Muscle layer of duodenum (tissue), 2 donors: Measurements from ENCODE around the gene CEACAM6.
"Not testable (repeated sequence)": the region's sequence is repeated elsewhere in the genome, so short reads cannot be mapped to it uniquely, and the experiment has no call there.

Experiments used
- H3K27ac ChIP-seq: one replicate; pipeline ENCODE4 v1.7.0; 2013; ENCODE audit warnings: mild to moderate bottlenecking, low read length
- H3K27me3 ChIP-seq: one replicate; pipeline ENCODE4 v1.7.0; 2013; ENCODE audit warnings: low read depth, mild to moderate bottlenecking, control low read depth, low read length
- H3K36me3 ChIP-seq, 2 donors: one replicate each; pipeline ENCODE4 v1.7.0; 2013; ENCODE audit warnings: low read length in 2 of 2, control low read depth in 1 of 2, mild to moderate bottlenecking in 1 of 2; ENCODE audit not compliant: insufficient read depth in 2 of 2, control insufficient read depth in 1 of 2
- H3K4me1 ChIP-seq, 2 donors: one replicate each; pipeline ENCODE4 v1.7.0; 2013; ENCODE audit warnings: low read length in 2 of 2, mild to moderate bottlenecking in 2 of 2, control low read depth in 1 of 2, moderate library complexity in 1 of 2; ENCODE audit not compliant: insufficient read depth in 2 of 2, control insufficient read depth in 1 of 2
- H3K4me3 ChIP-seq, 2 donors: one replicate each; pipeline ENCODE4 v1.7.0; 2013; ENCODE audit warnings: low read length in 2 of 2, low read depth in 1 of 2, mild to moderate bottlenecking in 1 of 2
- H3K9me3 ChIP-seq, 2 donors: one replicate each; pipeline ENCODE4 v1.7.0; 2013; ENCODE audit warnings: low read length in 2 of 2, control low read depth in 1 of 2, mild to moderate bottlenecking in 1 of 2; ENCODE audit not compliant: control insufficient read depth in 1 of 2
- donor health status: healthy.

CEACAM6 gene

GRCh38 chr19:41750248-41751134, 4.8 kb upstream of the CEACAM6 start:
- H3K36me3 ChIP-seq, H3K4me3 ChIP-seq, H3K9me3 ChIP-seq, H3K27me3 ChIP-seq, H3K27ac ChIP-seq, H3K4me1 ChIP-seq: not testable (repeated sequence)

DNA sequence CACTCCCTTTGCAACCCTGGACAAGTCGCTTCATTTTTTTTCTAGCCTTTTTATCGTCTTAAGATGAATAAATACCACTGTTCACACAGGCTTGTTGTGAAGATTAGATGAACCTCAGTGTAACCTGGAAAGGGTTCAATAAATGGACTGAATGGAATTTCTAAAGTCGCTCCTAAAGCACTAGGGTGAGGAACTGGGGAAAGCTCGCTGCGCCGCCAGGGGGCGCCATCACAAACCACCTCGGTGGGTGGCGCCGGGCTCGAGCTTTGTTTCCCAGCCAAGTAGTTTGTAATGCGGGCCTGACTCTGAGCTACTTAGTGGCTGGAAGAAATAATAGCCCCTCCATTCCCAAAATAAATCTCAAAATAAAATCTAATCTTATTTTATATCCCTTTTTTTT, 2.2 kb upstream of the CEACAM6 start:
- no peak overlapping the region for H3K4me3 ChIP-seq
- H3K36me3 ChIP-seq = no peaks in the 10 kb centered on the region
- H3K27me3 ChIP-seq = no peaks in the 10 kb centered on the region
- H3K9me3 ChIP-seq = no peaks in the 10 kb centered on the region
- H3K4me1 ChIP-seq = no peaks in the 10 kb centered on the region
- no peak overlapping the region for H3K27ac ChIP-seq

DNA sequence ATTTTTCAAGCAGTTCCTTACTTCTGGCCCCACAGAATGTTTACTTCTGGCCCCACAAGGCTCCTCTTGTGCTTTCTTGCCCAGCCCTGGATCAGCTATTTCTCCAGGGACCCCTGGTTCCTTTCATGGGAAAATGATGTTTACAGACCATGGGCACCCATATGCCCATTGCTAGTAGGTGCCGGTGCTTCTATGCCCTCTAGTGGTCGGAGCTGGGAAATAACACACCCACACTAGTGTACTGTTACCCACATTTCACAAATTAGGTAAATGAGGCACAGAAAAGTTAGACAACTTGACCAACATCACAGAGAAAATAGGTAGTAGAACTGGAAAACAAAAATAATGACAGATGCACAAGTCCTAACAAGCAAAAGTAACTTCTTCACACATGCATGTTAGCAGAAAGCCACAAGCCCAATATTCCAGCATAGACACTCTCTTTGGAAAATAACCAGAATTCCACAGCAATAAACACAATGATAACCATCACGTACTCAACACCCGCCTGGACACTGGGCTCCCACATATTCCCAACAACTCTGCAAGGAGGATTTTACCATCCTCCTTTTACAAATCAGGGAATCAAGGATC, 1.3 kb upstream of the CEACAM6 start:
- H3K27me3 ChIP-seq = no peaks in the 10 kb centered on the region
- H3K36me3 ChIP-seq = no peaks in the 10 kb centered on the region
- no peaks in the 10 kb centered on the region for H3K9me3 ChIP-seq
- H3K27ac ChIP-seq = no peak overlapping the region
- H3K4me1 ChIP-seq = no peaks in the 10 kb centered on the region
- H3K4me3 ChIP-seq = no peak overlapping the region

DNA sequence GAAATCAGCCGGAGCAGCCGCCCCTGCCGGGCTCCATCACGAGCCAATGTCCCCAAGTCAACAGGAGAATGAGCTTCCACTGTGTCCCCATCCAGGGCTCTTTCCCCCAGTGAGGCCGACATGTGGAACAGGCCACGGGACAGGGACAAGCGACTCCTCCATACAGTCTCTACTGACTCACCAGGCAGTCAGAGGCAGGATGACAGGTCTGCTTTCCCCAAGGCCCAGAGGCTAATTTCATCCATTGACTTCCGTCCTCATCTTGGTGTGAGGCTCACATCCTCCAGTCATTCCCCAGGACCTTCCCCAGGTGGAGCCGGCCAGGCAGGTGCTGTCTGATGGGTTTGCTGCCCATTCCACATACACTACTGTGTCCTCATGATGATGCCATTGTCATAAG, 3.5 kb downstream of the CEACAM6 start:
- Histone ChIP-seq H3K4me1 (no peaks in the 10 kb centered on the region), H3K36me3 (no peaks in the 10 kb centered on the region), H3K27me3 (no peaks in the 10 kb centered on the region), H3K4me3 (no peak overlapping the region), H3K9me3 (no peaks in the 10 kb centered on the region), H3K27ac (no peak overlapping the region)

DNA sequence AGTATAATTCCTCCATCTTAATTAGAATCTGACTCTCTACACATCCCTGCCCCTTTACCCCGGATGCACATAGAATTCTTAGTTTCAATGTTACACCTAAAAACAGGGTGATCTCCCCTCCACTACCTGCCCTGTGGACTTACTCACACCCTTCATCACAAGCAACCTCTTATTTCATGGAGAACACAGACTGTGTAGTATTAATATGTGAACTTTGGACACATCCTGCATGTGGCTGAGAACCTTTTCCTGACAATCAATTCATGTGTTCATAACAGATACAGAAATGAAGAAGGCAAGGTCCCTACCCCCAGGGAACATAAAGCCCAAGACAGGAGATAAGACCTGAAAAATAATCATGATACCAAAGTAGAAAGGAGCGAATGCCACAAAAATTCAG, 11.8 kb downstream of the CEACAM6 start:
- no peaks in the 10 kb centered on the region for H3K27me3 ChIP-seq
- no peaks in the 10 kb centered on the region for H3K9me3 ChIP-seq
- no peaks in the 10 kb centered on the region for H3K4me1 ChIP-seq
- no peaks in the 10 kb centered on the region for H3K36me3 ChIP-seq
- no peak overlapping the region for H3K27ac ChIP-seq
- H3K4me3 ChIP-seq = no peak overlapping the region

DNA sequence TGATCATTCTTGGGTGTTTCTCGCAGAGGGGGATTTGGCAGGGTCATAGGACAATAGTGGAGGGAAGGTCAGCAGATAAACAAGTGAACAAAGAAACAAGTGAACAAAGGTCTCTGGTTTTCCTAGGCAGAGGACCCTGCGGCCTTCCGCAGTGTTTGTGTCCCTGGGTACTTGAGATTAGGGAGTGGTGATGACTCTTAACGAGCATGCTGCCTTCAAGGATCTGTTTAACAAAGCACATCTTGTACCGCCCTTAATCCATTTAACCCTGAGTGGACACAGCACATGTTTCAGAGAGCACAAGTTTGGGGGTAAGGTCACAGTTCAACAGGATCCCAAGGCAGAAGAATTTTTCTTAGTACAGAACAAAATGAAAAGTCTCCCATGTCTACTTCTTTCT, 12.8 kb downstream of the CEACAM6 start:
- not testable (repeated sequence) for H3K27ac ChIP-seq, H3K9me3 ChIP-seq, H3K4me3 ChIP-seq, H3K36me3 ChIP-seq, H3K27me3 ChIP-seq, H3K4me1 ChIP-seq

DNA sequence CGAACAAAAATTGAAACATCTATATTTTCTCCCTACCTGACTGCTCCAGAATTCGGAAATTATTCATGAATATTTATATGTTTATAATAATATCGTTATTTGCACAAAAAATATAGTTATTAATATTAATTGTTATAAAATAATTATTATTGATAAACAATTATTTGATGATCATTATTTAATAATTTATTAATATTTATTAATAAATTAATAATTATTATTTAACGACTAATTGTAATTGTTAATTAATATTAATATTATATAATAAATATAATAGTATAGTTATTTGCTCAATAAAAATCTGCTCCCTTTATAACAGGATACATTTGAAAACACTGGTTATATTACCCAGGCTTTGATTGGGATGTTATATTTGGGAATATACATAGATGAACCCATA, 14.3 kb downstream of the CEACAM6 start:
- no peaks in the 10 kb centered on the region for H3K4me1 ChIP-seq
- H3K9me3 ChIP-seq = no peaks in the 10 kb centered on the region
- no peaks in the 10 kb centered on the region for H3K27me3 ChIP-seq
- no peaks in the 10 kb centered on the region for H3K36me3 ChIP-seq
- no peak overlapping the region for H3K27ac ChIP-seq
- no peak overlapping the region for H3K4me3 ChIP-seq

DNA sequence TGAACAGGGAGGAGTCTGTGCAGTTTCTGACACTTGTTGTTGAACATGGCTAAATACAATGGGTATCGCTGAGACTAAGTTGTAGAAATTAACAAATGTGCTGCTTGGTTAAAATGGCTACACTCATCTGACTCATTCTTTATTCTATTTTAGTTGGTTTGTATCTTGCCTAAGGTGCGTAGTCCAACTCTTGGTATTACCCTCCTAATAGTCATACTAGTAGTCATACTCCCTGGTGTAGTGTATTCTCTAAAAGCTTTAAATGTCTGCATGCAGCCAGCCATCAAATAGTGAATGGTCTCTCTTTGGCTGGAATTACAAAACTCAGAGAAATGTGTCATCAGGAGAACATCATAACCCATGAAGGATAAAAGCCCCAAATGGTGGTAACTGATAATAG, 16.1 kb downstream of the CEACAM6 start:
- H3K9me3 ChIP-seq = no peaks in the 10 kb centered on the region
- H3K27ac ChIP-seq = no peak overlapping the region
- no peaks in the 10 kb centered on the region for H3K36me3 ChIP-seq
- no peak overlapping the region for H3K4me3 ChIP-seq
- no peaks in the 10 kb centered on the region for H3K4me1 ChIP-seq
- no peaks in the 10 kb centered on the region for H3K27me3 ChIP-seq

GRCh38 chr19:41774515-41774980, 19.2 kb downstream of the CEACAM6 start:
- H3K9me3 ChIP-seq = no peaks in the 10 kb centered on the region
- no peaks in the 10 kb centered on the region for H3K36me3 ChIP-seq
- H3K4me3 ChIP-seq = no peak overlapping the region
- H3K27ac ChIP-seq = no peak overlapping the region
- H3K4me1 ChIP-seq = no peaks in the 10 kb centered on the region
- H3K27me3 ChIP-seq = no peaks in the 10 kb centered on the region

- no peaks in the 10 kb centered on the region for H3K27me3 ChIP-seq
- H3K4me1 ChIP-seq = no peaks in the 10 kb centered on the region
- H3K9me3 ChIP-seq = no peaks in the 10 kb centered on the region
- no peaks in the 10 kb centered on the region for H3K36me3 ChIP-seq
- H3K27ac ChIP-seq = no peak overlapping the region
- no peak overlapping the region for H3K4me3 ChIP-seq
Measured at GRCh38 chr19:41776700-41777099, 21.4 kb downstream of the CEACAM6 start.

- no peaks in the 10 kb centered on the region for H3K4me1 ChIP-seq
- no peak overlapping the region for H3K27ac ChIP-seq
- H3K36me3 ChIP-seq = no peaks in the 10 kb centered on the region
- H3K4me3 ChIP-seq = no peak overlapping the region
- H3K9me3 ChIP-seq = no peaks in the 10 kb centered on the region
- peaks cover 4% of the 10 kb centered on the region for H3K27me3 ChIP-seq
Measured at GRCh38 chr19:41783612-41784011, 28.3 kb downstream of the CEACAM6 start.

GRCh38 chr19:41784312-41784711, 29.0 kb downstream of the CEACAM6 start:
- H3K36me3 ChIP-seq = no peaks in the 10 kb centered on the region
- peaks cover 4% of the 10 kb centered on the region for H3K27me3 ChIP-seq
- H3K4me3 ChIP-seq = no peak overlapping the region
- no peak overlapping the region for H3K27ac ChIP-seq
- H3K4me1 ChIP-seq = no peaks in the 10 kb centered on the region
- H3K9me3 ChIP-seq = no peaks in the 10 kb centered on the region
